ENCODE data around the gene FCHO2. TPM values are rescaled to one million over a fixed set of nuclear protein-coding genes. Genes with fewer than 3 reads are reported as not detected.
A peak's percentile ranks its signal among the peaks of the same experiment; 100 is the strongest.

FCHO2 gene
- polyA plus RNA-seq, 1 donor from 2014 or later, result 1.3 TPM

DNA sequence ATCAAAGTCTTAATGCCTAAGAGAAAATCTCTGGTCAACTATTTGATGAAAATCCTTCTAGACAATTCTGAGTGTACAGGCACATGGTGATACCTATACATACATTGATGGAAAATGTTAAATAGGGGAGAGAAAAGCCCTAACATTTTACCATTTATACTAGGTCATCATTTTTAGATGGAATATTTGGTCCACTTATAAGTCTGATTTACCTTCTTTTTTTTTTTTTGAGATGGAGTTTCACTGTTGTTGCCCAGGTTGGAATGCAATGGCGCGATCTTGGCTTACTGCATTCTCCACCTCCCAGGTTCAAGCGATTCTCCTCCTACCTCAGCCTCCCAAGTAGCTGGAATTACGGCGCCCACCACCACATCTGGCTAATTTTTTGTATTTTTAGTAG, 81.7 kb downstream of the FCHO2 start:
- no peak overlapping the region for H3K4me3 Mint-ChIP-seq
- H3K27ac Mint-ChIP-seq, result no peak overlapping the region
- no peaks in the 10 kb centered on the region for H3K9me3 Mint-ChIP-seq
- no peaks in the 10 kb centered on the region for H3K27me3 Mint-ChIP-seq
- no peaks in the 10 kb centered on the region for H3K36me3 Mint-ChIP-seq
- H3K4me1 Mint-ChIP-seq, result no peaks in the 10 kb centered on the region

DNA sequence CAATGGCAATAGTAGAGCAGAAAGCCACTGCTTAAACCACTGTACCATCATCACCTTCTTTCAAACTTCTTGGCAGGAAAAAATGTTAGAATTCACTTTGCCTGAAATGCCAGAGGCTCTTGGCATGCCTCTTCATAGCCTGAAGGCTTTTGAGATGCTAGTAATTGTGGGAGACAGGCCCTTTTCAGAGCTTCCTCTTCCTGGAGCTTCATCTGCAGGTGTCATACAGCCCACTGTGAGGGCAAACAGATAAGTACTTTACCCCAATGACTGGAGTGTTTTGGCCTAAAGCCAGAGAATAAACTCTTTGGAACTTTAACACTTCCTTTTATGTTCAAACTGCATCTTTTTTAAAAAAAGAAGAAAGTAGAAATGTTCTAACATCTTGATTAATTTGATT, 83.2 kb downstream of the FCHO2 start:
- no peak overlapping the region for H3K27ac Mint-ChIP-seq
- no peaks in the 10 kb centered on the region for H3K4me1 Mint-ChIP-seq
- no peak overlapping the region for H3K4me3 Mint-ChIP-seq
- no peaks in the 10 kb centered on the region for H3K36me3 Mint-ChIP-seq
- no peaks in the 10 kb centered on the region for H3K9me3 Mint-ChIP-seq
- H3K27me3 Mint-ChIP-seq, result no peaks in the 10 kb centered on the region

DNA sequence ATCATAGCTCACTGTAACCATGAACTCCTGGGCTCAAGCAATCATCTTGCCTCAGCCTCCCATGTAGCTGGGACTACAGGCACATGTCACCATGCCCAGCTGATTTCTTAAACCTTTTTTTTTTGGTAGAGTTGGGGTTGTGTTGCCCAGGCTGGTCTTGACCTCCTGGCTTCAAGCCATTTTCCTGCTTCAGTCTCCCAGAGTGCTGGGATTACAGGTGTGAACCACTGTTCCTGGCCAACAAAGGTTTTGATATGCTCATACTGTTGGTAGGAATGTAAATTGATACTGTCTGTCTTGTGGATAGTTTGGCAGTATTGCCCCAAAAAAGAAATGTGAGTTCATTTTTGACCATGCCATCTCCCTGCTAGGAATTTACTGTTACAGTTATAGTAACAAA, 87.2 kb downstream of the FCHO2 start:
- no peak overlapping the region for H3K27ac Mint-ChIP-seq
- H3K27me3 Mint-ChIP-seq, result no peaks in the 10 kb centered on the region
- H3K9me3 Mint-ChIP-seq, result peaks cover 1 to 8% (median 3%) of the 10 kb centered on the region in 3 donors
- no peaks in the 10 kb centered on the region for H3K4me1 Mint-ChIP-seq
- no peaks in the 10 kb centered on the region for H3K36me3 Mint-ChIP-seq
- H3K4me3 Mint-ChIP-seq, result no peak overlapping the region

DNA sequence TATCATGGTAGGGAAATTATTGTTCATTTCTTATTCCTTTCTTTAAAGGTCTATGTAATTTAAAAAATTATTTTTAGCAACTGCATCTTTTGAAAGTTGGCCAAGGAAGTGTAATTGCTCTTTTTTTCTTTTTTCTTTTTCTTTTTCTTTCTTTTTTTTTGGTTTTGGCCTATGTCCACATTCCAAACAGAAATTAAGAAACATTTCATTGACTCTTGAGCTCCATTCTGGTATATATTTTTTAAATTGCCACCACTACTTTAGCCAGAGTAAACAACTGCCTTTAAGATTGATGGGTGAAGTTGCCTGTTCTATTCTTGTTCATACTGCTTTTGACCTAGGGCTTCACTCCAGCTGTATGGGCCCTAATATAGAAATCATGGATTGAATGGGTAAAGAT, 88.7 kb downstream of the FCHO2 start:
- H3K36me3 Mint-ChIP-seq, result no peaks in the 10 kb centered on the region
- H3K27me3 Mint-ChIP-seq, result no peaks in the 10 kb centered on the region
- no peak overlapping the region for H3K27ac Mint-ChIP-seq
- no peaks in the 10 kb centered on the region for H3K4me1 Mint-ChIP-seq
- H3K4me3 Mint-ChIP-seq, result no peak overlapping the region
- peaks cover 1 to 8% (median 3%) of the 10 kb centered on the region in 3 donors for H3K9me3 Mint-ChIP-seq

DNA sequence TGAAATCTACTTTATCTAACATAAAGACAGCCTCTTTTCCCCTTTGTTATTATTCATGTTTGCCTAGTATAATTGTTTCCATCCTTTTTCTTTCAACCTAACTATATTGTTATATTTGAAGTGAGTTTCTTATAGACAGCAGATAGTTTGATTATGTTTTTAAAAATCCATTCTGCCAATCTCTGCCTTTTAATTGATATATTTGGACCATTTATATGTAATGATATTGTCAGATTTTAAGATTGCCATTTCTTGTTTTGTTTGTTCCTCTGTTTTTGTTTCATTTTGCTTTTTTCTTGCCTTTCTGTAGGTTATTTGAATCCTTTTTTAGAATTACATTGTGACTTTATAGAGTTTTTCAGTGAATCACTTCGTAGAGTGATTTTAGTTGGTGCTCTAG, 89.8 kb downstream of the FCHO2 start:
- peaks cover 1 to 8% (median 3%) of the 10 kb centered on the region in 3 donors for H3K9me3 Mint-ChIP-seq
- H3K4me1 Mint-ChIP-seq, result no peaks in the 10 kb centered on the region
- H3K27ac Mint-ChIP-seq, result no peak overlapping the region
- no peak overlapping the region for H3K4me3 Mint-ChIP-seq
- H3K27me3 Mint-ChIP-seq, result no peaks in the 10 kb centered on the region
- H3K36me3 Mint-ChIP-seq, result no peaks in the 10 kb centered on the region

DNA sequence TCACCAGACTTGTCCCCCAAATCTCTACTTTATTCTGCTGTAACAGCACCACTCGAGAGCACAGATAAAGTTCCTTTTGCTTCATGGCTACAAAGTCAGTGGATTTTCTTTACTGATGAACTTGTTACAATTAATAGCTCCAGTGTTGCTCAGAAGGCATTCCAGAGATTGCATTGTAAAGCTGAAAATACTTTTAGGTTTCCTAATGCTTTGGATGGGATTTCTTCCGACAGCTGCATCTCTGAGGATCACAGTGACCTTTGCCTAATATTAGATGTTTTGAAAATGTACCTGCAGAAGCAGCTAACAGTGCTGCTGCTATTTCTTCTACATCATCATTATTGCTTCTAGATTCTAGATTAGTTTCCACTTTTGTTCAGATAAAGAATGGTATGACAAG, 105.8 kb downstream of the FCHO2 start:
- Mint-ChIP-seq H3K4me3 (no peak overlapping the region), H3K27me3 (no peaks in the 10 kb centered on the region), H3K9me3 (no peaks in the 10 kb centered on the region), H3K4me1 (no peaks in the 10 kb centered on the region), H3K27ac (no peak overlapping the region), H3K36me3 (peaks cover 4% of the 10 kb centered on the region)

DNA sequence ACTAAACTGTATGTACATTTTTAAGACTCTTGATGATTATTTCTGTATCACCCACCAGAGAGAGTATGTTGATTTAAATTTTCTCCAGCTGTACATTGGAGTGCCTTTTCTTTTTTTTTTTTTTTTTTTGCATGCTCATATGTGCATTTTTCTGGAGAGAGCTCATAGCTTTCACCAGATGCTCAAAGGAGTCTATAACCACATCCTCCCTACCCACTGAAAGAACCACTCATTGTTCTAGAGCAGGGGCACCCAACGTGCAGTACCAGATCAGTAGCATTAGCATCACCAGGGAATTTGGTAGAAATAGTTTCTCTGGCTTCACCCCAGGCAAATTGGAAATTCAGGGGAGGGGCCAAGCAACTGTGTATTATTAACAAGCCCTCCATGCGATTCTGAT, 110.6 kb downstream of the FCHO2 start:
- Mint-ChIP-seq H3K36me3 (peaks cover 6% of the 10 kb centered on the region), H3K9me3 (no peaks in the 10 kb centered on the region), H3K4me3 (no peak overlapping the region), H3K4me1 (no peaks in the 10 kb centered on the region), H3K27me3 (no peaks in the 10 kb centered on the region), H3K27ac (no peak overlapping the region)

DNA sequence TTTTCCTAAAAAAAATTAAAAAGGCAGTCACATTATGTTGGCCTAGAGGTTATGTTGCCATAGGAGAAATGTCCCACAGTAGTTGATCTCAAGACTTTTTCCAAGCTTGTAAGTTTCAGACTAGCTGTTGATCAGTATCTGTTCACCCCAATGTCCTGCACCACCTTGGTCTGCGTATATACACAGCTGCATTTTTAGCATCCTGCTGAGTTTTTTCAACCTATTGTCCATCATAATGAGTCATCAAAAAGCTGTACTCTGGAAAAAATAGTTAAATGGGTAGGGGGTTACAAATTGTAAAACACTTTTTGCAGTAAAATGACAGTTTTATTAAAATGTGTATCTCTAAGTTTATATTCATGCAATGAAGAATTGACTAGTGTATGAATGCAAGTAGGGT, 111.4 kb downstream of the FCHO2 start:
- Mint-ChIP-seq H3K4me3 (no peak overlapping the region), H3K4me1 (no peaks in the 10 kb centered on the region), H3K27ac (no peak overlapping the region), H3K36me3 (peaks cover 4% of the 10 kb centered on the region), H3K9me3 (no peaks in the 10 kb centered on the region), H3K27me3 (no peaks in the 10 kb centered on the region)

DNA sequence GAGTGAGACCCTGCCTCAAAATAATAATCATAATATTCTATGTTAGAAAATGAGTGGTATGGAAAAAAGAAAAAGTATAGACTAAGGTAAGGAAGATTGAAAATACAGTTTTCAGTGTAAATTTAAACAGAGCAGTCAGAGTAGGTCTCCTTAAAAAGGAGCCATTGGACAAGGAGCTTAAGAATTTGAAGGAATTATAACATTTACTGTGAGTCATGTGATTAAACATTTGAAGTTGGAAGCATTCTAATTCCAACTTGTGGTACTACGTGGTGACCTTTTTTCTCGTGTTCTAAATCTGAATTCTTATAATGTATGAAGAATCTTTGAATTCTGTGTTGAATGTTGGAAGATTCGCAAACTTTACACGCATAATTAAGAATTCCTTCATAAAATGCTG, 125.3 kb downstream of the FCHO2 start:
- Mint-ChIP-seq H3K27ac (no peak overlapping the region), H3K9me3 (no peaks in the 10 kb centered on the region), H3K4me3 (no peak overlapping the region), H3K4me1 (no peaks in the 10 kb centered on the region), H3K27me3 (no peaks in the 10 kb centered on the region), H3K36me3 (no peaks in the 10 kb centered on the region)

DNA sequence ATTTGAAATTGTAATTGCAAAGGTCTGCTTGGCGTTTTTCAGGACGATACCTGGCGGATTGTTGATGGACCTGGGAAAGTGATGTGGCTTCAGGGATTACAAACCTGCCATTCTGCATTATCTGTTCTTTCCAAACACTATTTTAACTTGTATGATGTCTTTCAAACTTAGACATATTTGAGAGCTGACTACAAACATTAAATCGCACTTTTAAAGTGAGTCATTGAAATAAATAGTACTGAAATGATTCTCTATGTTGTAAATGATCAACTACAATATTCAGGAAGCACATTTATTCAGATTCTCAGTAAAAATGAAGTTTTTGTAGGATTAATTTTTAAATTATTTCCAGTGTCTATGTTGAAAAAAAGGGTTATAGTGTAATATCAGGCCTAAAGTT, 132.2 kb downstream of the FCHO2 start:
- H3K27me3 Mint-ChIP-seq, result no peaks in the 10 kb centered on the region
- peaks cover 8% of the 10 kb centered on the region for H3K36me3 Mint-ChIP-seq
- H3K9me3 Mint-ChIP-seq, result no peaks in the 10 kb centered on the region
- H3K4me1 Mint-ChIP-seq, result no peaks in the 10 kb centered on the region
- no peak overlapping the region for H3K27ac Mint-ChIP-seq
- no peak overlapping the region for H3K4me3 Mint-ChIP-seq

DNA sequence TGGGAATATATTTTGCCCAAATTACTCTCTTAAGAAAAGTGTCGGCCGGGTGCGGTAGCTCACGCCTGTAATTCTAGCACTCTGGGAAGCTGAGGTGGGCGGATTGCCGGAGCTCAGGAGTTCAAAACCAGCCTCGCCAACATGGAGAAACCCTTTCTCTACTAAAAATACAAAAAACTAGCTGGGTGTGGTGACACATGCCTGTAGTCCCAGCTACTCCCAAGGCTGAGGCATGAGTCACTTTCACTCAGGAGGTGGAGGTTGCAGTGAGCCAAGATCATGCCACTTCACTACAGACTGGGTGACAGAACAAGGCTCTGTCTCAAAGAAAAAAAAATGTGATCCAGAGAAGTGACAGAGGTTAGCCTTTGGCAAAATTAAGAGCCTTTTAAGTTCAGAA, 138.1 kb downstream of the FCHO2 start:
- Mint-ChIP-seq H3K9me3 (peaks cover 1 to 4% (median 3%) of the 10 kb centered on the region in 3 donors), H3K4me1 (no peaks in the 10 kb centered on the region), H3K27ac (no peak overlapping the region), H3K27me3 (no peaks in the 10 kb centered on the region), H3K36me3 (peaks cover 3% of the 10 kb centered on the region), H3K4me3 (no peak overlapping the region)

DNA sequence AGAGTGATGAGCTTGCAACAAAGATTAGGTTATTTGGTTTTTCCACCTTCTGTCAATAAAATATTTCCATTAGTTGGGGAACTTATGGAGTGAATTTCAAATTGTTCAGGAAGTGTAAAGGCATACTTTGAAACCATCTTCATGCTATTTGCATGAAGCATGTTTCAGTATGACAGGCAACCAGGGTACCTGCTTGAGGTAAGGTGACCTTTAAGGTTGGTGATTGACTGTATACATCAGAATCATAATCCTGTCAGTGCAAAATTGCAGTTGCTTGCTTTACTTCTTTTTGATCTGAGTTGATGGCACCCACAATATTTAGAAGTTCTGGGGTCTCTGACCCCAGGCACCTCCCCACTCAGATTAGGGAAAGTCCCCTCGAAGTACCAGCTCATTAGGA, 138.6 kb downstream of the FCHO2 start:
- Mint-ChIP-seq H3K4me1 (no peaks in the 10 kb centered on the region), H3K27ac (no peak overlapping the region)

DNA sequence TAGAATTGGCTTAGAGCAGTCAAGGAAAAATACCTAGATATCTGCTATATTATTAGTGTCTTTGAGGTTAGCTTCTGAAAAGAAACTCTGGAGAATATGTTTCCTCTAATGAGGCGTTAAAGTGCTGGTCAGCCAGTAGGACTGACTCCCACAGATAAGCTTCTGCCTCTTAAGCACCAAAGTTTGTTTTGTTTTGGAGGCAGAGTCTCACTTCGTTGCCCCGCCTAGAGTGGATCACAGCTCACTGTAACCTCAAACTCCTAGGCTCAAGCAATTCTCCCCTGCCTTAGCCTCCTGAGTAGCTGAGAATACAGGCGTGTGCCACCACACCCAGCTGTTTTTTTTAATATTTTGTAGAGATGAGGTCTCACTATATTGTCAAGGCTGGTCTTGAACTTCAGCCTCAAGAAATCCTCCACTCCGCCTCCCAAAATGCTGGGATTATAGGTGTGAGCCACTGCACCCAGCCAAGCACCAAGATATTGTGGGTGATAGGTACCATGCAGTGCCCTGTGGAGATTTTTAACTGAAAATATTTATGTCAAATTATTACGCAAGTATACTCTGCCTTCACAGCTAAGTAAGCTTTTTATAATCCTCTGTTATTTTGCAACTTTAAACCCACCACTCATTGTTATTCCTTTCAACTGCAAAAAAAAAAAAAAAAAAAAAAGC, 139.9 kb downstream of the FCHO2 start:
- Mint-ChIP-seq H3K9me3 (peaks cover 1 to 5% (median 4%) of the 10 kb centered on the region in 3 donors), H3K27me3 (peaks cover 3% of the 10 kb centered on the region), H3K4me3 (no peak overlapping the region), H3K27ac (no peak overlapping the region), H3K4me1 (peaks cover 0 to 3% (median 0%) of the 10 kb centered on the region in 3 donors), H3K36me3 (peaks cover 3% of the 10 kb centered on the region)

More for the DNA sequence above, 138.6 kb downstream of the FCHO2 start:
- H3K36me3 Mint-ChIP-seq, result peaks cover 3% of the 10 kb centered on the region
- peaks cover 1 to 4% (median 3%) of the 10 kb centered on the region in 3 donors for H3K9me3 Mint-ChIP-seq
- no peak overlapping the region for H3K4me3 Mint-ChIP-seq
- H3K27me3 Mint-ChIP-seq, result no peaks in the 10 kb centered on the region

DNA sequence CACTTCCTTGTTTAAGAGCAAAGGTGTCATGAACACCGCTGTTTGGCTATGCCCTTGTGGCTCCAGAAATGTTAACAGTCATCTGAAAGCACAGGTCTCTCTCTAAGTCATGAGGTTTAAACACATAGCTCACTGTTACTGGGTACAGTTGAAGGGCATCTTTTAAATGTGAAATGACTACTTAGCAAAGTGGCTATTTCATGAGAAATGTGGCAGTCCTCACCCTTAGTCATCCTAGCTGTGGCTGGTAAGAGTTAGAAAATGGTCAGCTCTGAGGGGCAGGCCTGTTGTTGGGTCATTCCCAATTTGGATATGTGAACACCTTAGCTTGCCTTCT, 140.4 kb downstream of the FCHO2 start:
- H3K4me3 Mint-ChIP-seq, result no peak overlapping the region
- H3K27ac Mint-ChIP-seq, result no peak overlapping the region
- H3K4me1 Mint-ChIP-seq, result peaks cover 0 to 3% (median 0%) of the 10 kb centered on the region in 3 donors
- peaks cover under 1% of the 10 kb centered on the region for H3K36me3 Mint-ChIP-seq
- H3K9me3 Mint-ChIP-seq, result peaks cover 1 to 5% (median 4%) of the 10 kb centered on the region in 3 donors
- peaks cover 3% of the 10 kb centered on the region for H3K27me3 Mint-ChIP-seq

DNA sequence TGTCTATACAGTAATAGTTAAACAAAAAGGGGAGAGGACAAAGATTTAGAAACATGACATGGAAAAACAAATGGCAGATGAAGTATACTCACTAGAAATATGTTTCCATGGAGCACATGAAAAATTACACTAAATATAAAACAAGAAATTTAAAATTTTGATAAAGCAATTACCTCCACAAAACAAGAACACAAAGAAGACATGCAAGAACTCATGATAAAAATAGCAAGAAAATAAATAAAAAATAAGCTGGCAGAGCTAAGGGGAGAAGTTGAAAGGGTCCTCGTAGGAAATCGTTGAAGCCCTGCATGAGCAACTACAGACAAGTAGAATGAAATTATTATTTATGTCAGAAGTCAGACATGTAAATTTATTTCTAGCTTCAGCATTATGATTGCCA, 141.9 kb downstream of the FCHO2 start:
- no peak overlapping the region for H3K27ac Mint-ChIP-seq
- no peak overlapping the region for H3K4me3 Mint-ChIP-seq
- H3K9me3 Mint-ChIP-seq, result peaks cover 1 to 5% (median 4%) of the 10 kb centered on the region in 3 donors
- H3K27me3 Mint-ChIP-seq, result peaks cover 3% of the 10 kb centered on the region
- H3K4me1 Mint-ChIP-seq, result peaks cover 0 to 3% (median 0%) of the 10 kb centered on the region in 3 donors
- no peaks in the 10 kb centered on the region for H3K36me3 Mint-ChIP-seq

DNA sequence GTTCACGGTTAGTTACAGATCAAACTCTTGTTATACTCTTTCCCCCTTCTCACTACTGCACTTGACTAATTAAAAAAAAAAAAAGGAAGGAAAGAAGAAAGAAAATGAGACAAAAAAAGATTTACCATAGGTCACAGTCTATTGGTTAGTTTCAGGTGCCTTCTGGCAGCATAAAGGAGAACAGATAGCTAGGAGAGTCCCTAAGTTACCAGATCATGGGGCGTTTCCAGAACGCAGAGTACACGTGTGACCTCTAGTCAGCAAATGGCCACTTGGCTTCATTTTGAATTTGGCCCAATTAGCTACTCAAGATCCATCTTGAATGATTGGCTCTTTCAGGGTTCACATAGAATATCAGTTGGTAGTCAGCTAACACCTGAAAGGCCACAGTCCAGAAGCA, 144.3 kb downstream of the FCHO2 start:
- Mint-ChIP-seq H3K9me3 (peaks cover 1 to 5% (median 4%) of the 10 kb centered on the region in 3 donors), H3K4me1 (peaks cover 0 to 3% (median 0%) of the 10 kb centered on the region in 3 donors), H3K27me3 (peaks cover 7% of the 10 kb centered on the region), H3K27ac (peak overlapping the region in 1 of 3 donors; percentile 55), H3K4me3 (no peak overlapping the region), H3K36me3 (no peaks in the 10 kb centered on the region)

Measured in IgD-negative memory B cell (primary cell).